Muscle of leg (tissue), 11 donors: ENCODE measurements around the gene CHEK2. TPM values are rescaled to one million over a fixed set of nuclear protein-coding genes. Genes with fewer than 3 reads are reported as not detected.

Experiments used
- DNase-seq: peaks from one replicate; pipeline ENCODE4 v3.0.0; 2013
- H3K27ac ChIP-seq: one replicate; pipeline ENCODE4 v1.5.1; 2013; ENCODE audit warnings: mild to moderate bottlenecking, low read length, control low read depth
- H3K27me3 ChIP-seq: one replicate; pipeline ENCODE4 v1.6.1; 2013; ENCODE audit warnings: low read length; ENCODE audit not compliant: control insufficient read depth, insufficient read depth
- H3K36me3 ChIP-seq: one replicate; pipeline ENCODE4 v1.6.1; 2013; ENCODE audit warnings: low read length; ENCODE audit not compliant: control insufficient read depth, insufficient read depth
- H3K4me1 ChIP-seq: one replicate; pipeline ENCODE4 v1.6.1; 2013; ENCODE audit warnings: low read length; ENCODE audit not compliant: control insufficient read depth, insufficient read depth
- H3K4me3 ChIP-seq: one replicate; pipeline ENCODE4 v1.5.1; 2013; ENCODE audit warnings: low read length, control low read depth
- H3K9me3 ChIP-seq: replicated peaks from 2 replicates; pipeline ENCODE4 v1.6.1; 2013; ENCODE audit warnings: low read depth, low read length; ENCODE audit not compliant: control insufficient read depth
- WGBS: methylation state at CpG from one replicate; pipeline ENCODE4 v1.1.5; 2013; ENCODE audit warnings: missing lambda C conversion rate; ENCODE audit not compliant: insufficient coverage; 5-methylcytosine and 5-hydroxymethylcytosine counted together
- polyA plus RNA-seq, 8 donors: library from polyadenylated mRNA; unstranded; fragments of 120-200 nt; gene quantifications; one replicate each; pipeline versions ENCODE4 v1.2.1 to v1.2.3, GENCODE V29; 2013; ENCODE audit warnings: inconsistent platforms in 1 of 8, low replicate concordance in 1 of 8; ENCODE audit not compliant: insufficient read length in 8 of 8, insufficient read depth in 1 of 8
- total RNA-seq: library from RNA; stranded (reverse); fragments of 120-200 nt; gene quantifications from one replicate; pipeline ENCODE4 v1.2.4, GENCODE V29; 2013

Gene CHEK2
- total and polyA plus RNA-seq, 9 donors, result 6.3 to 10.9 (median 9.0) TPM

DNA sequence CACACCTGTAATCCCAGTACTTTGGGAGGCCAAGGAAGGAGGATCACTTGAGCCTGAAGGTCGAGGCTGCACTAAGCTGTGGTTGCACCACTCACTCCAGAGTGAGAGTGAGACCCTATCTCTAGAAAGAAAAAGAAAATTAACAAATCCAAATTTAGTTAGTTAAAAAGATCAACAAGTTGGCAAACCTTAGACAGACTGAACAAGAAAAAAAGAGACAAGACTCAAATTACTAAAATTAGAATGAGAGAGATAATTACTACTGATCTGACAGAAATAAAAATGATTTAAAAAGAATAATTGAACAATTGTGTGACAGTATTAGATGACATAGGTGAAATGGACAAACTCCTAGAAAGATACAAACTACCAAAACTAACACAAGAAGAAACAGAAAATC is 13.6 kb downstream of the CHEK2 start:
- Histone ChIP-seq H3K27ac (no peak overlapping the region), H3K36me3 (peaks cover 2% of the 10 kb centered on the region), H3K4me3 (no peak overlapping the region), H3K27me3 (no peaks in the 10 kb centered on the region), H3K4me1 (no peaks in the 10 kb centered on the region), H3K9me3 (no peaks in the 10 kb centered on the region)
- no CpG with 5 or more reads among the region's 1 CpG for WGBS
- no peak for DNase-seq

DNA sequence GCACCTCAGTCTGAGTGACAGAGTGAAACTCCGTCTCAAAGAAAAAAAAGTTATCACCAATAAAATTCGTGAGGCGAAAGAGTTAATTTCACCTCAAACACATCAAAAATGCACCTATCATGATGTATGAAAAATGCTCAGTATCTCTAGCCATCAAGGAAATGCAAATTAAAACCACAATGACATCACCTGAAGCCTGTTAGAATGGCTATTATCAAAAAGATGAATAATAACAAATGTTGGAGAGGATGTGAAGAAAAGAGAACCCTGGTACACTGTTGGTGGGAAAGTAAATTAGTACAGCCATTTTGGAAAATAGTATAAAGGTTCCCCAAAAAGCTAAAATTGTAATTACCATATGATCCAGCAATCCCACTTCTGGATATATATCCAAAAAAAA is 23.6 kb downstream of the CHEK2 start:
- no peak overlapping the region for H3K4me3 ChIP-seq
- H3K36me3 ChIP-seq, result peaks cover 6% of the 10 kb centered on the region
- no peaks in the 10 kb centered on the region for H3K4me1 ChIP-seq
- WGBS, result no CpG with 5 or more reads among the region's 3 CpGs
- H3K27me3 ChIP-seq, result no peaks in the 10 kb centered on the region
- no peaks in the 10 kb centered on the region for H3K9me3 ChIP-seq
- no peak for DNase-seq
- H3K27ac ChIP-seq, result no peak overlapping the region

DNA sequence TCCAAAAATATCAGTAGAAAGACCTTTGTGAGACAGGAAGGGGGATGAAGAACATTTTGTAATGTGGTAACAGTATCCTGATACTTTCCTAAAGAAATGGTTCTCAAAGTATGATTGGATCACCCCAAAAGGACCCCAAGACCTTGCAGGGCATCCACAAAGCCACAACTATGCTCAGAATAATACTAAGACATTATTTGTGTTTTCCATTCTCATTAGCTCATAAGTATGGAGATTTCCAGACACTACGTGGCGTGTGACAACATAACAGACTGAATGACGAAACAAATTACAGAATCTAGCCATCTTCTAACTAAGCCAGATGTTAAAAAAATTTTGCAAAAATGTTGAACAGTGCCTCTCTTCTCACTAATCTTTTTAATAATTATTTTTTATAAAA is 24.9 kb downstream of the CHEK2 start:
- Histone ChIP-seq H3K4me1 (no peaks in the 10 kb centered on the region), H3K4me3 (no peak overlapping the region), H3K36me3 (peaks cover 6% of the 10 kb centered on the region), H3K27me3 (no peaks in the 10 kb centered on the region), H3K27ac (no peak overlapping the region), H3K9me3 (no peaks in the 10 kb centered on the region)
- DNase-seq, result no peak
- WGBS, result no CpG with 5 or more reads among the region's 3 CpGs

DNA sequence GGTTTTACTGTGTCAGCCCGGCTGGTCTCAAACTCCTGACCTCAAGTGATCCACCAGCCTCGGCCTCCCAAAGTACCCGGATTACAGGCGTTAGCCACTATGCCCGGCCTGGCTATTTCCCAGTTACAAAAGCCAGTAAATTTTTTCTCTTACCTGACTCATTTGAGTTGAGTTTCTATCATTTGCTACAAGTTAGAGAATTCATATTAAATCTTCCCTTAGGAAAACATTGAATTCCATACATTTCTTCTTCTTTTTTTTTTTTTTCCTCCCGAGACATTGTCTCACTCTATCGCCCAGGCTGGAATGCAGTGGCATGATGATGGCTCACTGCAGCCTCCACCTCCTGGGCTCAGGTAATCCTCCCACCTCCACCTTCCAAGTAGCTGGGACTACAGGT is 26.0 kb downstream of the CHEK2 start:
- no peak for DNase-seq
- H3K36me3 ChIP-seq, result peaks cover 1% of the 10 kb centered on the region
- no peak overlapping the region for H3K4me3 ChIP-seq
- H3K4me1 ChIP-seq, result no peaks in the 10 kb centered on the region
- no peak overlapping the region for H3K27ac ChIP-seq
- no peaks in the 10 kb centered on the region for H3K9me3 ChIP-seq
- WGBS, result 86% methylated on average over 1 of the region's 7 CpGs
- H3K27me3 ChIP-seq, result no peaks in the 10 kb centered on the region

DNA sequence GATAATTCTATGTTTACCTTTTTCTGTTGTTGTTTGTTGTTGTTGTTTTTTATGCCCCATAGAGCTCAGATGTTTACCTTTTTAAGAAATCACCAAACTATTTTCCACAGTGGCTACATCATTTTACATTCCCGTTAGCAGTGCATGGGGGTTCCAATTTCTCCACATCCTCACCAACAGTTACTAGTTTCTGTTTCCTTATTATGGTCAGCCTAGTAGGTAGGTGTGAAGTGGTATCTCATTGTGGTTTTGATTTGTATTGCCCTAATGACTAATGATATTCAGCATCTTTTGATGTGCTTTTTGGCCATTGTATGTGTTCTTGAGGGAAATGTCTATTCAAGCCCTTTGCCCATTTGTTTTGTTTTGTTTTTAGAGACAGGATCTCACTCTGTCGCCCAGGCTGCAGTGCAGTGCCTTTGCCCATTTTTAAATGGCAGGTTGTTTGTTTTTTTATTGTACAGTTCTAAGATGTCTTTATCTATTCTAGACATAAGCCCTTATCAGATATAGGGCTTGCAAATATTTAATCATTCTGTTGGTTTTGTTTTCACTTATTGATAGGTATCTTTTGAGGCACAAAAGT is 27.5 kb downstream of the CHEK2 start:
- Histone ChIP-seq H3K9me3 (no peaks in the 10 kb centered on the region), H3K27ac (no peak overlapping the region), H3K27me3 (no peaks in the 10 kb centered on the region), H3K36me3 (no peaks in the 10 kb centered on the region), H3K4me3 (no peak overlapping the region), H3K4me1 (peaks cover 4% of the 10 kb centered on the region)
- no CpG with 5 or more reads among the region's 2 CpGs for WGBS
- no peak for DNase-seq

DNA sequence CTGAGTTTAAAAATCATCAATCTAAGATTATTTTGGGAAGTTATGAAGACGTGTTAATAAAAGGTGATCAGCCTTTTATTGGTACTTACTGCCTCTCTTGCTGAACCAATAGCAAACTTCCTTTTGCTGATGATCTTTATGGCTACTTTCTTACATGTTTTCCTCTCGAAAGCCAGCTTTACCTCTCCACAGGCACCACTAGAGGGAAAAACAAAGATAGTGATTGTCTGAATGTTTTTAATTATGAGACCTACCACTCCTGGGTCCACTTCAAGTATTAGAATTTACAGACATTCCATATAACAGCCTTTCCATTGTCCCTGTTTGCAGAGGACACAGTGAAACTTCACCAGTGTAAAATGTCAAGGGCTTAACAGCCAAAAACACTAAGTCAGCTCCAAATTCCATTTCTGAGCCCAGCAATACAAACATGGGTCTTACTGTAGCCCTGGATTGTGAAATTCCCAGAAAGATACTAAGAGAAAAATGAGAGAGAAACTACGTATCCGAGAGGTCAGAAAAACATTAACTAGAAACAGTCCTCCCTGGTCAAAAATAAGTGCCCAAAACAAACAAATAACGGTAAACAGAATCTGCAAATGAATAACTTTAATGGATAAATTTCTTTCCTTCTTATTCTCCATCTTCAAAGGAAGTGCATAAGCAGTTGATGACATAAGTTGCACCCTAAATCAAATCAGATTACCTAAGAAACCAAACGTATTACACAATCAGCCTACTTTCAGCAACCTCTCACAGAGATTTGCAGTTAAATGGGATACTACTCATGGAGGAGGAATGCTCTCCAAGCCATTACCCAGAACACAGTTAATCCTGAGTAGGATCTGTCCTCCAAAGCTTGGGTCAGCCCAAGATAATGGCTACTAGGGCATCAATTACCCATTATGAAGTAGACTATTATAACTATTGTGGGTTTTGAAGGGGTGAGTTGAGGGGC is 29.5 kb downstream of the CHEK2 start:
- Histone ChIP-seq H3K4me3 (no peak overlapping the region), H3K36me3 (no peaks in the 10 kb centered on the region), H3K9me3 (no peaks in the 10 kb centered on the region), H3K27ac (peak overlapping the region; percentile 86), H3K27me3 (no peaks in the 10 kb centered on the region), H3K4me1 (peaks cover 4% of the 10 kb centered on the region)
- peak; percentile 66 for DNase-seq
- no CpG with 5 or more reads among the region's 6 CpGs for WGBS

DNA sequence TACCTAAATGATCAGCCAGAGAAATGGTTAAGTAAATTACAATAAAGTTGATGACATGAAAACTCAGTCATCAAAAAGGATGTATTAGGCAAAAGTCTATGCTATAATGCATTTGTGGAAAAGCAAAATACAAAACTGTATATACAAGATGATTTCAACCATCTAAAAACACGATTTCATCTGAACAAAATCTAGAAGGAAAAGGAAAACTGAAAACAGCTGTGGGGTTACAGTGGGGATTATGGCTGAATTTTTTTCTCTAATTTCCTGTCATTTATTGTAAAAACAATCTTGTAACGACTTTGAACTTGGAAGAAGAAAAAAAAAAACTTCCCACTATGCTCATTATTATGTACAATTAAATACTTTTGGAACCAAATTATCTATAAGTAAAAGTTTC is 30.3 kb downstream of the CHEK2 start:
- WGBS, result no CpG with 5 or more reads among the region's 2 CpGs
- DNase-seq, result peak; percentile 50
- H3K27me3 ChIP-seq, result no peaks in the 10 kb centered on the region
- H3K36me3 ChIP-seq, result no peaks in the 10 kb centered on the region
- H3K9me3 ChIP-seq, result no peaks in the 10 kb centered on the region
- H3K4me3 ChIP-seq, result no peak overlapping the region
- H3K27ac ChIP-seq, result peak overlapping the region; percentile 86
- peaks cover 4% of the 10 kb centered on the region for H3K4me1 ChIP-seq

DNA sequence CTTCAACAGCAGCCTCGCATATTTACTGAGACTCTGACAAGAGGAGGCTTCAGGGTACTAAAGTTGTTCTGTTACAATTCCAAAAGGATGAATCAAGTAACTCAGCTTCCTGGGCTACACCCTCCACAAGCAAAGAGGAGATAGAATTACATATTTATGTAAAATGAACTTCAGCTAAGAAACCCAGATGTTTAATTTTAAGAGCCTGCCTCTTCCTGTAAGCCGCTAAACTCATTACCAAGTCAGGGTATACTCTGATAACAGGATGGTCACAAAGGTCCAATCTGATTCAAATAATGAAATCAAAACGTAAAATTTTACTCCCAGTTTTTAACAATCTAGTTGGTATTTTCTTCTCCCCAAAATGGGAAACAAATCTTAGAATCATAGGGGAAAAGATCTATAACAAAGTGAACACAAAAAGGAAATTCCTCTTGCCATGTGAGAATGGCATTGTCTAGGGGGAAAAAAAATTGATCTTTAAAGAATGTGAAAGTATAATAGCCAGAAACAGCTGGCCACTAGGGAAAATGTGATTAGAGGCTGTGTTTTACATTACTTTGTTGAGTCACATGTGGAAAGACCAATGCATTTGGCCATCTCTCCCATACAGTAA is 30.9 kb downstream of the CHEK2 start:
- peak overlapping the region; percentile 86 for H3K27ac ChIP-seq
- no peaks in the 10 kb centered on the region for H3K9me3 ChIP-seq
- H3K36me3 ChIP-seq, result no peaks in the 10 kb centered on the region
- H3K4me3 ChIP-seq, result no peak overlapping the region
- no peaks in the 10 kb centered on the region for H3K27me3 ChIP-seq
- WGBS, result no CpG with 5 or more reads among the region's 3 CpGs
- peak; percentile 86 for DNase-seq
- H3K4me1 ChIP-seq, result peaks cover 4% of the 10 kb centered on the region

DNA sequence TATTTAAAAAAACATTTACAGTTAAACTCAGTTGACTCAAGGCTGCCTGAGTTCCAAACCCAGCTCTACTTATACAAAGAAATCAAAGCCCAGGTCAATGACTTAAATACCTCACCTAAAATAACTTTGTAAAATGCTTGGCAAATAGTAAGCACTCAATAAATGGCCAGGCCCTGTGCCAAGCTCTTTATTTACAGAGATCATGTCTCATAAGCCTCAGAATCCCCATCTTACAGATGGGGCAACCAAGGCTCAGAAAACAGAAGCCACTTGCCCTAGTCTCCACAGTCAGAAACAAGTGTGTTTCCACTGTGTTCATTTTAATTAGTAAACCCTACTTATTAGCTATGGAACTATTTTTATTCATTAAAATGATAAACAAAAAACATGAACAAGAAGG is 31.5 kb downstream of the CHEK2 start:
- peak; percentile 29 for DNase-seq
- Histone ChIP-seq H3K4me1 (peaks cover 4% of the 10 kb centered on the region), H3K36me3 (no peaks in the 10 kb centered on the region), H3K27ac (peak overlapping the region; percentile 86), H3K4me3 (no peak overlapping the region), H3K9me3 (no peaks in the 10 kb centered on the region), H3K27me3 (no peaks in the 10 kb centered on the region)

DNA sequence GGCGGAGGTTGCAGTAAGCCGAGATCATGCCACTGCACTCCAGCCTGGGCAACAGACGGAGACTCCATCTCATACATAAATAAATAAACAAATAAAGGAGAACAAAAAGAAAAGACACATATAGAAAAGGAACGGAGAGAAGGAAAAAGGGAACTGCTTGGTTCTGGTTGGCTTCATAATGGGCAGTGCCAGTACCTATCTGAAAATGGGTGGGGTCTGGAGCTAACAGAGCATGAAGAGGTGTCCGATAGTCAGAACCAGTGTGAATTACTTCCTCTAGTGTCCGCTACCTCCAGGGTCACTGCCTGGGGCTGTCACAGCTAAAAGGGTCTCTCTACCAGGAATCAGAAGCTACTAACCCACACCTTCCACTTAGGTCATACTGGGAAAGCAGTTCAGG is 34.8 kb downstream of the CHEK2 start:
- H3K9me3 ChIP-seq, result no peaks in the 10 kb centered on the region
- H3K27me3 ChIP-seq, result no peaks in the 10 kb centered on the region
- H3K4me3 ChIP-seq, result no peak overlapping the region
- no peak overlapping the region for H3K27ac ChIP-seq
- DNase-seq, result no peak
- WGBS, result 100% methylated on average over 1 of the region's 6 CpGs
- H3K36me3 ChIP-seq, result no peaks in the 10 kb centered on the region
- H3K4me1 ChIP-seq, result peaks cover 4% of the 10 kb centered on the region
